NCI-H82 (cell line): Measurements from ENCODE around the gene AUH.
"Not testable (repeated sequence)": the region's sequence is repeated elsewhere in the genome, so short reads cannot be mapped to it uniquely, and the experiment has no call there.

Experiments used
- DNase-seq: peaks from one replicate; lab custom pipeline; 2025; lab: John Stamatoyannopoulos, UW

The AUH gene

GRCh38 chr9:91378695-91379127, 17.0 kb upstream of the AUH start:
- DNase-seq, result no peak

GRCh38 chr9:91378054-91378453, 16.3 kb upstream of the AUH start:
- DNase-seq, result not testable (repeated sequence)

- no peak for DNase-seq
These were observed 14.5 kb upstream of the AUH start for GRCh38 chr9:91376239-91376638.

- no peak for DNase-seq
These were observed 13.2 kb upstream of the AUH start for GRCh38 chr9:91374939-91375338.

GRCh38 chr9:91371894-91372293, 10.2 kb upstream of the AUH start:
- DNase-seq, result peak; percentile 19

- DNase-seq, result not testable (repeated sequence)
These were observed 8.3 kb upstream of the AUH start for GRCh38 chr9:91370006-91370405.

GRCh38 chr9:91364702-91365101, 3.0 kb upstream of the AUH start:
- no peak for DNase-seq

- DNase-seq, result no peak
These were observed 2.3 kb upstream of the AUH start for GRCh38 chr9:91364005-91364404.

- DNase-seq, result no peak
These were observed 413 bp upstream of the AUH start for GRCh38 chr9:91362051-91362611.

- DNase-seq, result peak; percentile 20
These were observed 997 bp downstream of the AUH start for GRCh38 chr9:91360551-91361290.

GRCh38 chr9:91359734-91360470, 1.8 kb downstream of the AUH start:
- no peak for DNase-seq

GRCh38 chr9:91359083-91359482, 2.6 kb downstream of the AUH start:
- no peak for DNase-seq

- no peak for DNase-seq
These were observed 6.8 kb downstream of the AUH start for GRCh38 chr9:91354881-91355280.

- no peak for DNase-seq
These were observed 12.6 kb downstream of the AUH start for GRCh38 chr9:91349115-91349555.

GRCh38 chr9:91348191-91348807, 13.4 kb downstream of the AUH start:
- no peak for DNase-seq

GRCh38 chr9:91347377-91347776, 14.3 kb downstream of the AUH start:
- DNase-seq, result no peak

GRCh38 chr9:91346644-91347043, 15.1 kb downstream of the AUH start:
- no peak for DNase-seq

- DNase-seq, result no peak
These were observed 15.7 kb downstream of the AUH start for GRCh38 chr9:91345978-91346377.

GRCh38 chr9:91342575-91342974, 19.1 kb downstream of the AUH start:
- DNase-seq, result no peak

GRCh38 chr9:91341749-91342148, 20.0 kb downstream of the AUH start:
- DNase-seq, result no peak

- DNase-seq, result no peak
These were observed 20.4 kb downstream of the AUH start for GRCh38 chr9:91341258-91341746.

GRCh38 chr9:91340395-91340967, 21.2 kb downstream of the AUH start:
- no peak for DNase-seq
